Fibroblast of lung (primary cell): ENCODE measurements around the gene CNDP1. TPM values are rescaled to one million over a fixed set of nuclear protein-coding genes. Genes with fewer than 3 reads are reported as not detected.

Source experiments
- DNase-seq, 2 donors: peaks; one replicate each; pipeline versions ENCODE4 v3.0.0 to v3.0.0-alpha.2; 2010; ENCODE audit warnings: low read depth in 2 of 2
- H2AFZ ChIP-seq: 2 replicates; pipeline ENCODE4 v1.5.1; 2012; ENCODE audit warnings: low read length, control low read depth, inconsistent platforms
- H3K27ac ChIP-seq: 2 replicates; pipeline ENCODE4 v1.5.1; 2011; ENCODE audit warnings: low read length, control low read depth; ENCODE audit not compliant: insufficient read depth
- H3K27me3 ChIP-seq: 2 replicates; pipeline ENCODE4 v1.5.1; 2011; ENCODE audit warnings: mild to moderate bottlenecking, low read length; ENCODE audit not compliant: control insufficient read depth, insufficient read depth
- H3K36me3 ChIP-seq: 2 replicates; pipeline ENCODE4 v1.5.1; 2011; ENCODE audit warnings: low read length; ENCODE audit not compliant: control insufficient read depth, insufficient read depth
- H3K4me1 ChIP-seq: 2 replicates; pipeline ENCODE4 v1.5.1; 2011; ENCODE audit warnings: low read length; ENCODE audit not compliant: control insufficient read depth, insufficient read depth; ENCODE audit errors: extremely low read depth
- H3K4me2 ChIP-seq: 2 replicates; pipeline ENCODE4 v1.5.1; 2011; ENCODE audit warnings: low read length, control low read depth; ENCODE audit not compliant: insufficient read depth; ENCODE audit errors: extremely low read depth
- H3K4me3 ChIP-seq, 4 experiments: fragments of 200-600 bp in 1 of 4; sonication (generic) in 1 of 4; replicated peaks in 1 of 4; 2 replicates each; pipeline ENCODE4 v1.5.1; 2011 to 2016; ENCODE audit warnings: low read length in 4 of 4, low read depth in 3 of 4, mild to moderate bottlenecking in 3 of 4, control low read depth in 2 of 4, inconsistent platforms in 1 of 4, mixed read lengths in 1 of 4; ENCODE audit not compliant: insufficient read depth in 1 of 4; ENCODE audit errors: control extremely low read depth in 1 of 4
- H3K79me2 ChIP-seq: 2 replicates; pipeline ENCODE4 v1.5.1; 2012; ENCODE audit warnings: mild to moderate bottlenecking, low read length, inconsistent platforms; ENCODE audit not compliant: control insufficient read depth, insufficient read depth
- H3K9ac ChIP-seq: 2 replicates; pipeline ENCODE4 v1.5.1; 2011; ENCODE audit warnings: mild to moderate bottlenecking, low read length, control low read depth; ENCODE audit not compliant: insufficient read depth
- H3K9me3 ChIP-seq: 2 replicates; pipeline ENCODE4 v1.5.1; 2012; ENCODE audit warnings: low read depth, low read length; ENCODE audit not compliant: control insufficient read depth, insufficient read depth
- H4K20me1 ChIP-seq: 2 replicates; pipeline ENCODE4 v1.5.1; 2011; ENCODE audit warnings: low read length; ENCODE audit not compliant: control insufficient read depth, insufficient read depth; ENCODE audit errors: extremely low read depth
- EZH2 ChIP-seq: IDR thresholded peaks from 2 replicates; pipeline ENCODE4 v1.5.1; 2012; ENCODE audit warnings: low read length, control low read depth, mild to moderate bottlenecking; ENCODE audit errors: missing control alignments
- polyA plus RNA-seq, 2 donors: library from polyadenylated mRNA; depleted of rRNA in 1 of 2; stranded (reverse) in 1 of 2; unstranded in 1 of 2; fragments of >200 nt; gene quantifications; 2 replicates each; pipeline ENCODE4 v1.2.1, GENCODE V29; 2011 to 2012; ENCODE audit warnings: missing spikeins in 1 of 2
- total RNA-seq: library from RNA; depleted of rRNA; stranded (reverse); fragments of >200 nt; gene quantifications from 2 replicates; pipeline ENCODE4 v1.2.1, GENCODE V29; 2014
- TF ChIP-seq, protein P1 (sequence below), 2 donors: IDR thresholded peaks in 1 of 2; conservative IDR thresholded peaks in 1 of 2; 1 replicate in 1 of 2; 2 replicates in 1 of 2; pipeline ENCODE4 v1.5.1; 2011 to 2012; ENCODE audit warnings: low read length in 2 of 2, control low read depth in 1 of 2, inconsistent platforms in 1 of 2, low read depth in 1 of 2, mild to moderate bottlenecking in 1 of 2

The CNDP1 gene
- total and polyA plus RNA-seq, 2 donors (not counting 1 experiment from before 2014, with no cell fraction given): not detected

DNA sequence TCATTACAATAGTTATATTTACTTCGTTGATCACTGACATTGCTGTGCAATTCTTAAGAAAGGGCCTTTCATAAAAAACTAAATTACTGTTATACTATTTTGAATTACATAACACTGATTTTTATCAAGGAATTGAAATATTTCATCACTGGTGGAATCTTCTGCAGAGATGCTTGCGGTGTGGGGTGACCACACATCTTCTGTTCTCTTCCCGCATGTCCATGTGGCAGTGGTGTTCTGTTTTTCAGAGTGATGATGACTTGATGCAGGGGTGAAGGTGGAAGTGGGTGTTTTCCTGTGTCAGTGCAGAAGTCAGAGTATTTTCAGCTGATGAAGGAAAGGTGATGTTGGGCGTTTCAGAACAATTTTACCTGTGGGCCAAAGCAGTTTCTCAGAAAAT lies 31.2 kb upstream of the CNDP1 start:
- H3K79me2 ChIP-seq: peaks cover 10% of the 10 kb centered on the region
- no peaks in the 10 kb centered on the region for H3K27me3 ChIP-seq
- TF ChIP-seq, protein P1, sequence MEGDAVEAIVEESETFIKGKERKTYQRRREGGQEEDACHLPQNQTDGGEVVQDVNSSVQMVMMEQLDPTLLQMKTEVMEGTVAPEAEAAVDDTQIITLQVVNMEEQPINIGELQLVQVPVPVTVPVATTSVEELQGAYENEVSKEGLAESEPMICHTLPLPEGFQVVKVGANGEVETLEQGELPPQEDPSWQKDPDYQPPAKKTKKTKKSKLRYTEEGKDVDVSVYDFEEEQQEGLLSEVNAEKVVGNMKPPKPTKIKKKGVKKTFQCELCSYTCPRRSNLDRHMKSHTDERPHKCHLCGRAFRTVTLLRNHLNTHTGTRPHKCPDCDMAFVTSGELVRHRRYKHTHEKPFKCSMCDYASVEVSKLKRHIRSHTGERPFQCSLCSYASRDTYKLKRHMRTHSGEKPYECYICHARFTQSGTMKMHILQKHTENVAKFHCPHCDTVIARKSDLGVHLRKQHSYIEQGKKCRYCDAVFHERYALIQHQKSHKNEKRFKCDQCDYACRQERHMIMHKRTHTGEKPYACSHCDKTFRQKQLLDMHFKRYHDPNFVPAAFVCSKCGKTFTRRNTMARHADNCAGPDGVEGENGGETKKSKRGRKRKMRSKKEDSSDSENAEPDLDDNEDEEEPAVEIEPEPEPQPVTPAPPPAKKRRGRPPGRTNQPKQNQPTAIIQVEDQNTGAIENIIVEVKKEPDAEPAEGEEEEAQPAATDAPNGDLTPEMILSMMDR (conservative IDR thresholded peaks at IDR 0.05 in 1 of 2, IDR thresholded peaks at IDR 0.05 in 1 of 2; ENCODE audit: low read depth in 1 of 2, low read length in 2 of 2): no peak
- TF ChIP-seq EZH2: no peak
- peaks cover 2% of the 10 kb centered on the region for H3K4me1 ChIP-seq
- H4K20me1 ChIP-seq: no peaks in the 10 kb centered on the region
- no peaks in the 10 kb centered on the region for H3K9me3 ChIP-seq
- no peak overlapping the region for H3K4me3 ChIP-seq
- H3K4me2 ChIP-seq: no peak overlapping the region
- no peak overlapping the region for H2AFZ ChIP-seq
- no peak overlapping the region for H3K9ac ChIP-seq
- DNase-seq: no peak
- peaks cover 14% of the 10 kb centered on the region for H3K36me3 ChIP-seq
- no peak overlapping the region for H3K27ac ChIP-seq

- H3K4me1 ChIP-seq: no peaks in the 10 kb centered on the region
- H3K27me3 ChIP-seq: no peaks in the 10 kb centered on the region
- peaks cover 18% of the 10 kb centered on the region for H3K36me3 ChIP-seq
- H3K27ac ChIP-seq: no peak overlapping the region
- no peak for DNase-seq
- no peaks in the 10 kb centered on the region for H3K79me2 ChIP-seq
- no peak overlapping the region for H3K9ac ChIP-seq
- no peaks in the 10 kb centered on the region for H3K9me3 ChIP-seq
- no peak overlapping the region for H3K4me3 ChIP-seq
- TF ChIP-seq EZH2: no peak
- TF ChIP-seq, protein P1 (conservative IDR thresholded peaks at IDR 0.05 in 1 of 2, IDR thresholded peaks at IDR 0.05 in 1 of 2; ENCODE audit: low read depth in 1 of 2, low read length in 2 of 2): no peak
- no peak overlapping the region for H2AFZ ChIP-seq
- no peaks in the 10 kb centered on the region for H4K20me1 ChIP-seq
- H3K4me2 ChIP-seq: no peak overlapping the region
Observed at GRCh38 chr18:74505776-74506175, 28.5 kb upstream of the CNDP1 start.

GRCh38 chr18:74506448-74507084 lies 27.7 kb upstream of the CNDP1 start:
- no peak overlapping the region for H3K4me2 ChIP-seq
- H3K27ac ChIP-seq: no peak overlapping the region
- no peak overlapping the region for H2AFZ ChIP-seq
- H4K20me1 ChIP-seq: no peaks in the 10 kb centered on the region
- H3K27me3 ChIP-seq: no peaks in the 10 kb centered on the region
- H3K36me3 ChIP-seq: peaks cover 22% of the 10 kb centered on the region
- DNase-seq: peak in 1 of 2 donors; percentile 59
- no peak overlapping the region for H3K9ac ChIP-seq
- no peak overlapping the region for H3K4me3 ChIP-seq
- H3K4me1 ChIP-seq: no peaks in the 10 kb centered on the region
- no peaks in the 10 kb centered on the region for H3K79me2 ChIP-seq
- TF ChIP-seq EZH2: no peak
- TF ChIP-seq, protein P1 (conservative IDR thresholded peaks at IDR 0.05 in 1 of 2, IDR thresholded peaks at IDR 0.05 in 1 of 2; ENCODE audit: low read depth in 1 of 2, low read length in 2 of 2): no peak
- no peaks in the 10 kb centered on the region for H3K9me3 ChIP-seq
